Endothelial cell of umbilical vein (primary cell): ENCODE data around the gene DOCK4. TPM values are rescaled to one million over a fixed set of nuclear protein-coding genes. Genes with fewer than 3 reads are reported as not detected.

ENCODE experiments used
- BruUV-seq: library from RNA; stranded (reverse); fragments of 400-500 nt; replicated peaks from 2 replicates; lab custom pipeline; 2021; lab: Mats Ljungman, UMichigan
- CTCF ChIA-PET: fragments of 300-600, 350-600 bp; sonication (Branson Sonifier 250); formaldehyde crosslinking; loops from one replicate; lab custom pipeline; 2021; ENCODE audit warnings: antibody characterized with exemption, inconsistent platforms; lab: Charles Lee
- POLR2A ChIA-PET: fragments of 300-600, 350-600 bp; sonication (Branson Sonifier 250); formaldehyde crosslinking; loops from one replicate; lab custom pipeline; 2021; ENCODE audit warnings: antibody characterized with exemption, inconsistent platforms; lab: Charles Lee
- DNase-seq: peaks from one replicate; pipeline ENCODE4 v3.0.0-alpha.2; 2011; ENCODE audit warnings: low read depth, low spot score
- FAIRE-seq: peaks from 2 replicates; lab custom pipeline; 2011; peaks lifted over from hg19 to GRCh38; lab: Jason Lieb, UNC
- H2AFZ ChIP-seq: 2 replicates; pipeline ENCODE4 v1.6.0; 2012; ENCODE audit warnings: low read depth, low read length, control low read depth, inconsistent platforms
- H3K27ac ChIP-seq: 2 replicates; pipeline ENCODE4 v1.5.1; 2011; ENCODE audit warnings: low read depth, mild to moderate bottlenecking, control low read depth, low read length, moderate library complexity; ENCODE audit not compliant: insufficient read depth
- H3K27me3 ChIP-seq, 2 experiments: 2 replicates each; pipeline versions ENCODE4 v1.6.0 to v1.6.1; 2011; ENCODE audit warnings: low read length in 2 of 2, mixed read lengths in 1 of 2; ENCODE audit not compliant: control insufficient read depth in 2 of 2, insufficient read depth in 2 of 2
- H3K36me3 ChIP-seq, 2 experiments: 2 replicates in 1 of 2; 3 replicates in 1 of 2; pipeline ENCODE4 v1.5.1; 2011; ENCODE audit warnings: low read length in 2 of 2, mild to moderate bottlenecking in 1 of 2, moderate library complexity in 1 of 2; ENCODE audit not compliant: control insufficient read depth in 2 of 2, insufficient read depth in 2 of 2; ENCODE audit errors: extremely low read depth in 1 of 2
- H3K4me1 ChIP-seq: 3 replicates; pipeline ENCODE4 v1.5.1; 2011; ENCODE audit warnings: mild to moderate bottlenecking, low read length; ENCODE audit not compliant: control insufficient read depth, insufficient read depth; ENCODE audit errors: extremely low read depth
- H3K4me2 ChIP-seq: 2 replicates; pipeline ENCODE4 v1.6.1; 2011; ENCODE audit warnings: low read length, control low read depth, mixed read lengths; ENCODE audit not compliant: insufficient read depth
- H3K4me3 ChIP-seq, 3 experiments: fragments of 200-600 bp in 1 of 3; sonication (generic), shearing (Covaris generic) in 1 of 3; replicated peaks in 1 of 3; 2 replicates each; pipeline ENCODE4 v1.5.1; 2011 to 2016; ENCODE audit warnings: control low read depth in 3 of 3, low read length in 3 of 3, mild to moderate bottlenecking in 2 of 3, inconsistent platforms in 1 of 3, low read depth in 1 of 3, moderate library complexity in 1 of 3; ENCODE audit not compliant: insufficient read depth in 1 of 3
- H3K79me2 ChIP-seq: 2 replicates; pipeline ENCODE4 v1.6.0; 2012; ENCODE audit warnings: low read length, inconsistent platforms; ENCODE audit not compliant: control insufficient read depth, insufficient read depth
- H3K9ac ChIP-seq: replicated peaks from 2 replicates; pipeline ENCODE3; 2011; ENCODE audit warnings: low read length, control low read depth; ENCODE audit not compliant: insufficient read depth; ENCODE audit errors: extremely low read depth
- H3K9me1 ChIP-seq: replicated peaks from 3 replicates; pipeline ENCODE4 v1.6.0; 2011; ENCODE audit warnings: mild to moderate bottlenecking, low read length; ENCODE audit not compliant: control insufficient read depth, insufficient read depth; ENCODE audit errors: extremely low read depth
- H3K9me3 ChIP-seq: replicated peaks from 2 replicates; pipeline ENCODE4 v1.5.1; 2012; ENCODE audit warnings: low read length, inconsistent platforms; ENCODE audit not compliant: control insufficient read depth, insufficient read depth
- H4K20me1 ChIP-seq: replicated peaks from 2 replicates; pipeline ENCODE3; 2011; ENCODE audit warnings: mild to moderate bottlenecking, low read length; ENCODE audit not compliant: control insufficient read depth, insufficient read depth; ENCODE audit errors: extremely low read depth
- EZH2 ChIP-seq: IDR thresholded peaks from 2 replicates; pipeline ENCODE4 v1.6.1; 2012; ENCODE audit warnings: borderline replicate concordance, low read depth, mild to moderate bottlenecking, moderate library complexity, low read length, inconsistent platforms; ENCODE audit not compliant: severe bottlenecking
- FOS ChIP-seq: IDR thresholded peaks from 2 replicates; pipeline ENCODE4 v1.6.1; 2011; ENCODE audit warnings: mild to moderate bottlenecking, low read length, moderate library complexity, borderline replicate concordance; ENCODE audit not compliant: insufficient read depth
- GATA2 ChIP-seq: IDR thresholded peaks from 2 replicates; pipeline ENCODE4 v1.7.0; 2011; ENCODE audit warnings: low read depth, mild to moderate bottlenecking, moderate library complexity, mixed read lengths, low read length; ENCODE audit not compliant: insufficient read length, insufficient read depth
- JUN ChIP-seq: IDR thresholded peaks from 2 replicates; pipeline ENCODE4 v1.6.1; 2011; ENCODE audit warnings: borderline replicate concordance, low read depth; ENCODE audit not compliant: insufficient read length, insufficient read depth
- MYC ChIP-seq: IDR thresholded peaks from one replicate; pipeline ENCODE4 v1.6.1; 2011; ENCODE audit warnings: mild to moderate bottlenecking, low read depth, low read length
- POLR2A ChIP-seq: IDR thresholded peaks from 2 replicates; pipeline ENCODE4 v1.6.1; 2012; ENCODE audit warnings: low read depth, mild to moderate bottlenecking, control low read depth, low read length
- POLR2AphosphoS5 ChIP-seq: IDR thresholded peaks from 2 replicates; pipeline ENCODE4 v1.6.1; 2012; ENCODE audit warnings: low read depth, mild to moderate bottlenecking, control low read depth, low read length, moderate library complexity; ENCODE audit not compliant: insufficient read depth
- dilution Hi-C: fragments of 300-500 bp; cut with MboI; formaldehyde crosslinking; loops from one replicate; pipeline ENCODE4 v1.15.0; 2019; ENCODE audit warnings: low sequenced_read_pairs; ENCODE audit not compliant: extremely low pct_ligation_motif_present
- intact Hi-C: fragments of 100-400 bp; cut with micrococcal nuclease; formaldehyde crosslinking; loops from one replicate; pipeline ENCODE4 v1.10.0; 2022
- polyA plus RNA-seq, 4 experiments: library from polyadenylated mRNA; depleted of rRNA in 3 of 4; stranded (reverse) in 3 of 4; unstranded in 1 of 4; fragments of >200 nt; gene quantifications; 2 replicates each; pipeline versions ENCODE4 v1.2.1 to v1.2.3, GENCODE V29; 2011 to 2012; ENCODE audit warnings: missing spikeins in 1 of 4
- total RNA-seq: library from RNA; stranded (reverse); gene quantifications from 2 replicates; pipeline ENCODE4 v1.2.3, GENCODE V29; 2021
- TF ChIP-seq, protein P1 (sequence below): IDR thresholded peaks from 2 replicates; pipeline ENCODE4 v1.6.1; 2011; ENCODE audit not compliant: insufficient read depth, insufficient read length

The DOCK4 gene
- total and polyA plus RNA-seq, 2 donors (not counting 3 experiments of a cell fraction or from before 2014, with no cell fraction given), result 47.4 to 164 TPM

DNA sequence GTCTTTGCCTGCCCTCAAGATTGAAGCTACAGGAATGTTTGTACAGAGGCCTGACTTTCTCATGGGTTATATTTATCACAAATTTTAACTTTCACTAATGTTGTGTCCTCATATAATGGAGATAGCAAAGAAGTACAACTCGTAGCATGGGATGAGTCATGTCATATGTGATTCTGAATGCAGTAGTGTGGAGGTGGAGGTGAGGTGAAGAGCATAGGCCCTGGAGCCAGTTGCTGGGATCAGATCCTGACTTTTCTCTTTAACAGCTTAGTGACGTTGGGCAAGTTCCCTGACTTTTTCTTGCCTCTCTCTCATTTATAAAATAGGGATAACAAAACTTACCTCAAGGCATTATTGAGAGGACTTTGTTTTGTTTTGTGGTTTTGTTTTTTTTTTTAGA lies 511.8 kb downstream of the DOCK4 start:
- no peak overlapping the region for H3K4me3 ChIP-seq
- FAIRE-seq (no peak), DNase-seq (no peak)
- H3K9me1 ChIP-seq, result no peaks in the 10 kb centered on the region
- CTCF ChIA-PET, result no interaction called here
- H3K4me1 ChIP-seq, result no peaks in the 10 kb centered on the region
- no peaks in the 10 kb centered on the region for H4K20me1 ChIP-seq
- peaks cover 0 to 8% of the 10 kb centered on the region in 2 experiments for H3K27me3 ChIP-seq
- H3K27ac ChIP-seq, result no peak overlapping the region
- dilution Hi-C loops (no loop called here), intact Hi-C loops (no loop called here)
- no peak overlapping the region for H2AFZ ChIP-seq
- H3K9ac ChIP-seq, result no peak overlapping the region
- H3K4me2 ChIP-seq, result no peak overlapping the region
- TF ChIP-seq EZH2, result no peak
- TF ChIP-seq JUN, result no peak
- TF ChIP-seq FOS, result no peak
- no peak for TF ChIP-seq POLR2AphosphoS5
- no peak for TF ChIP-seq POLR2A
- TF ChIP-seq, protein P1, sequence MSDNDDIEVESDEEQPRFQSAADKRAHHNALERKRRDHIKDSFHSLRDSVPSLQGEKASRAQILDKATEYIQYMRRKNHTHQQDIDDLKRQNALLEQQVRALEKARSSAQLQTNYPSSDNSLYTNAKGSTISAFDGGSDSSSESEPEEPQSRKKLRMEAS, result no peak
- TF ChIP-seq MYC, result no peak
- no peak for TF ChIP-seq GATA2
- POLR2A ChIA-PET, result no interaction called here
- no TSS peak for BruUV-seq
- no peaks in the 10 kb centered on the region for H3K79me2 ChIP-seq
- H3K9me3 ChIP-seq, result no peaks in the 10 kb centered on the region
- no peaks in the 10 kb centered on the region for H3K36me3 ChIP-seq
